MM.1S (cell line): Measurements from ENCODE around the gene MAGI1.

ENCODE experiments used
- EZH2phosphoT487 ChIP-seq: fragments of 300-600 bp; sonication (generic); IDR thresholded peaks from 2 replicates; pipeline ENCODE4 v1.6.1; 2018; ENCODE audit warnings: antibody characterized with exemption, low read length
- TF ChIP-seq, protein P1 (sequence below): fragments of 300-600 bp; sonication (generic); IDR thresholded peaks from 2 replicates; pipeline ENCODE4 v1.5.1; 2016; ENCODE audit warnings: antibody characterized with exemption, low read length, mixed read lengths

DNA sequence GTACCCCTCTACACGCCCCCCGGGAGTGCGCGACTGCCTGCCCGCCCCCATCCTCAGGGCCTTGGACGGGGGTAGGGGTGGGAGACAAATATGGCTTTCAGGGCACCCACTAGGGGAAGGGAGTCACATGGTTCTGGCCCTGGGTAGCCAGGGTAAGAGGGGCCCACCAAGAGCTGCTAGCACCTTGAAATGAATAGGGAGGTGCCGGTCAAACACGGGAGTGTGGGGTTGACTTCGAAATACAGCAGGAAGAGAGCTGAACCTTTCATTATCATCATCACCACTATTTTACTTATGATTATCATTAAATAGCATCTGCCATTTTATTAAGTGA lies 489.1 kb downstream of the MAGI1 start:
- TF ChIP-seq, protein P1, sequence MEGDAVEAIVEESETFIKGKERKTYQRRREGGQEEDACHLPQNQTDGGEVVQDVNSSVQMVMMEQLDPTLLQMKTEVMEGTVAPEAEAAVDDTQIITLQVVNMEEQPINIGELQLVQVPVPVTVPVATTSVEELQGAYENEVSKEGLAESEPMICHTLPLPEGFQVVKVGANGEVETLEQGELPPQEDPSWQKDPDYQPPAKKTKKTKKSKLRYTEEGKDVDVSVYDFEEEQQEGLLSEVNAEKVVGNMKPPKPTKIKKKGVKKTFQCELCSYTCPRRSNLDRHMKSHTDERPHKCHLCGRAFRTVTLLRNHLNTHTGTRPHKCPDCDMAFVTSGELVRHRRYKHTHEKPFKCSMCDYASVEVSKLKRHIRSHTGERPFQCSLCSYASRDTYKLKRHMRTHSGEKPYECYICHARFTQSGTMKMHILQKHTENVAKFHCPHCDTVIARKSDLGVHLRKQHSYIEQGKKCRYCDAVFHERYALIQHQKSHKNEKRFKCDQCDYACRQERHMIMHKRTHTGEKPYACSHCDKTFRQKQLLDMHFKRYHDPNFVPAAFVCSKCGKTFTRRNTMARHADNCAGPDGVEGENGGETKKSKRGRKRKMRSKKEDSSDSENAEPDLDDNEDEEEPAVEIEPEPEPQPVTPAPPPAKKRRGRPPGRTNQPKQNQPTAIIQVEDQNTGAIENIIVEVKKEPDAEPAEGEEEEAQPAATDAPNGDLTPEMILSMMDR = no peak
- TF ChIP-seq EZH2phosphoT487 = no peak
